Spleen (tissue), 11 donors: ENCODE results near the gene TUBB4A. TPM values are rescaled to one million over a fixed set of nuclear protein-coding genes. Genes with fewer than 3 reads are reported as not detected.

Experiments used
- DNase-seq: peaks from one replicate; pipeline ENCODE4 v3.0.0-alpha.2; 2020
- H3K27ac ChIP-seq, 8 donors: fragments of 200-600 bp; sonication (generic) in 7 of 8; 1 replicate in 4 of 8; 2 replicates in 4 of 8; pipeline versions ENCODE4 v1.5.0 to v1.8.0; 2016 to 2021; ENCODE audit warnings: inconsistent platforms in 4 of 8, mild to moderate bottlenecking in 4 of 8, moderate library complexity in 1 of 8
- H3K27me3 ChIP-seq, 7 donors: fragments of 200-600 bp; sonication (generic) in 6 of 7; replicated peaks in 1 of 7; 1 replicate in 4 of 7; 2 replicates in 3 of 7; pipeline versions ENCODE4 v1.5.0 to v1.8.0; 2016 to 2021; ENCODE audit warnings: inconsistent platforms in 3 of 7, mild to moderate bottlenecking in 1 of 7
- H3K36me3 ChIP-seq, 6 donors: fragments of 200-600 bp; sonication (generic) in 5 of 6; 1 replicate in 4 of 6; 2 replicates in 2 of 6; pipeline versions ENCODE4 v1.5.0 to v1.8.0; 2016 to 2021; ENCODE audit warnings: inconsistent platforms in 2 of 6
- H3K4me1 ChIP-seq, 6 donors: fragments of 200-600 bp; sonication (generic) in 5 of 6; 1 replicate in 3 of 6; 2 replicates in 3 of 6; pipeline versions ENCODE4 v1.5.0 to v1.8.0; 2016 to 2021; ENCODE audit warnings: inconsistent platforms in 3 of 6
- H3K4me3 ChIP-seq, 8 donors: fragments of 200-600 bp; sonication (generic) in 7 of 8; 1 replicate in 4 of 8; 2 replicates in 4 of 8; pipeline versions ENCODE4 v1.5.0 to v1.8.0; 2016 to 2021; ENCODE audit warnings: inconsistent platforms in 4 of 8, mild to moderate bottlenecking in 4 of 8, moderate library complexity in 2 of 8
- H3K9me3 ChIP-seq, 8 donors: fragments of 200-600 bp; sonication (generic) in 7 of 8; 1 replicate in 4 of 8; 2 replicates in 4 of 8; pipeline versions ENCODE4 v1.5.0 to v1.8.0; 2016 to 2021; ENCODE audit warnings: inconsistent platforms in 4 of 8
- CTCF ChIP-seq, 11 experiments: fragments of 200-600 bp in 7 of 11; fragments of 450-650 bp in 4 of 11; sonication (generic) in 4 of 11; IDR thresholded peaks in 8 of 11; conservative IDR thresholded peaks in 3 of 11; 1 replicate in 7 of 11; 2 replicates in 4 of 11; pipeline versions ENCODE4 v1.4.0 to v1.8.0; 2016 to 2021; ENCODE audit warnings: antibody characterized with exemption in 11 of 11, inconsistent platforms in 4 of 11, mild to moderate bottlenecking in 1 of 11
- POLR2A ChIP-seq, 3 donors: fragments of 450-650 bp; IDR thresholded peaks; one replicate each; pipeline ENCODE4 v1.5.1; 2017; ENCODE audit warnings: antibody characterized with exemption in 3 of 3, mild to moderate bottlenecking in 1 of 3
- POLR2AphosphoS5 ChIP-seq, 3 donors: sonication (generic); formaldehyde crosslinking; IDR thresholded peaks; one replicate each; pipeline ENCODE4 v1.5.1; 2017; ENCODE audit warnings: antibody characterized with exemption in 3 of 3
- WGBS, 5 donors: extraction: QIAGEN DNeasy Blood & Tissue Kit in 3 of 5; methylation state at CpG; one replicate each; pipeline versions ENCODE4 v1.1.5 to v1.1.7; 2013 to 2018; 5-methylcytosine and 5-hydroxymethylcytosine counted together
- intact Hi-C: fragments of 100-400 bp; cut with DNase I; formaldehyde crosslinking; loops from one replicate; pipeline ENCODE4 v1.15.0; 2023; ENCODE audit warnings: low total_unique reads
- polyA plus RNA-seq, 3 donors: library from polyadenylated mRNA; stranded (reverse); fragments of 200-250 nt; gene quantifications; one replicate each; pipeline ENCODE4 v1.2.1, GENCODE V29; 2013
- total RNA-seq, 7 donors: library from RNA; depleted of rRNA in 3 of 7; stranded (reverse); fragments of >200 nt in 3 of 7; fragmentation: NEBNext Ultra II Directional in 4 of 7; extraction: Animal tissue kit (Norgen Biotek cat#: 25700) in 4 of 7; gene quantifications; one replicate each; pipeline versions ENCODE4 v1.1.0 to v1.2.1, GENCODE V29; 2016 to 2021
- donor health status: healthy with polysubstance abuse.
- donor health status: DM: no; HTN: no; CAD: no; lungs with moderate emphysema.
- donor health status: DM: no; HTN: no; CAD: no.
- donor health status: Bipolar disorder and iron deficiency.
- donor health status: healthy.
- donor health status: DM: no; HTN: no; CAD: no.
- donor health status: DM: yes; HTN: yes; CAD: no.

Gene TUBB4A
- total and polyA plus RNA-seq, 10 donors, result 1.7 to 23.8 (median 15.8) TPM

- 46 to 67% (median 52%) methylated on average over 15 of the region's 15 CpGs for WGBS, 5 donors
- Histone ChIP-seq H3K9me3 (peaks cover 0 to 12% (median 7%) of the 10 kb centered on the region in 8 donors), H3K27ac (peak overlapping the region in 7 of 8 donors; percentile 2 to 74 (median 58)), H3K4me1 (peaks cover 0 to 15% (median 8%) of the 10 kb centered on the region in 6 donors), H3K36me3 (peaks cover 0 to under 1% (median 0%) of the 10 kb centered on the region in 6 donors), H3K27me3 (no peaks in the 10 kb centered on the region), H3K4me3 (peak overlapping the region in 7 of 8 donors; percentile 12 to 54 (median 24))
- DNase-seq, result no peak
- intact Hi-C loops, result no loop called here
- no peak for TF ChIP-seq CTCF (IDR thresholded peaks at IDR 0.05 in 8 of 11, conservative IDR thresholded peaks at IDR 0.05 in 3 of 11)
- TF ChIP-seq POLR2A (IDR thresholded peaks at IDR 0.05), result no peak
- no peak for TF ChIP-seq POLR2AphosphoS5 (IDR thresholded peaks at IDR 0.05)
These were observed 12.6 kb downstream of the TUBB4A start for GRCh38 chr19:6489278-6490061.

GRCh38 chr19:6484831-6485230 is 17.3 kb downstream of the TUBB4A start:
- peaks cover 0 to 42% (median 21%) of the 10 kb centered on the region in 6 donors for H3K4me1 ChIP-seq
- TF ChIP-seq POLR2AphosphoS5 (IDR thresholded peaks at IDR 0.05), result no peak
- TF ChIP-seq CTCF (IDR thresholded peaks at IDR 0.05 in 8 of 11, conservative IDR thresholded peaks at IDR 0.05 in 3 of 11), result no peak
- no peak for TF ChIP-seq POLR2A (IDR thresholded peaks at IDR 0.05)
- no peak for DNase-seq
- no peaks in the 10 kb centered on the region for H3K27me3 ChIP-seq
- intact Hi-C loops, result no loop called here
- WGBS, 5 donors, result 89 to 95% (median 93%) methylated on average over 7 of the region's 7 CpGs
- H3K4me3 ChIP-seq, result no peak overlapping the region
- H3K9me3 ChIP-seq, result no peaks in the 10 kb centered on the region
- no peak overlapping the region for H3K27ac ChIP-seq
- H3K36me3 ChIP-seq, result peaks cover 0 to 2% (median 0%) of the 10 kb centered on the region in 6 donors

GRCh38 chr19:6484230-6484629 is 17.9 kb downstream of the TUBB4A start:
- TF ChIP-seq CTCF (IDR thresholded peaks at IDR 0.05 in 8 of 11, conservative IDR thresholded peaks at IDR 0.05 in 3 of 11), result no peak
- no peak for TF ChIP-seq POLR2AphosphoS5 (IDR thresholded peaks at IDR 0.05)
- TF ChIP-seq POLR2A (IDR thresholded peaks at IDR 0.05), result no peak
- Histone ChIP-seq H3K27me3 (no peaks in the 10 kb centered on the region), H3K36me3 (peaks cover 0 to 8% (median 0%) of the 10 kb centered on the region in 6 donors), H3K4me3 (no peak overlapping the region), H3K27ac (no peak overlapping the region), H3K4me1 (peaks cover 0 to 42% (median 20%) of the 10 kb centered on the region in 6 donors), H3K9me3 (no peaks in the 10 kb centered on the region)
- intact Hi-C loops, result no loop called here
- DNase-seq, result no peak
- 78 to 89% (median 87%) methylated on average over 8 of the region's 8 CpGs for WGBS, 5 donors

- peaks cover 0 to 47% (median 19%) of the 10 kb centered on the region in 6 donors for H3K4me1 ChIP-seq
- intact Hi-C loops, result no loop called here
- H3K9me3 ChIP-seq, result no peaks in the 10 kb centered on the region
- peaks cover 0 to 18% (median 3%) of the 10 kb centered on the region in 6 donors for H3K36me3 ChIP-seq
- no peaks in the 10 kb centered on the region for H3K27me3 ChIP-seq
- WGBS, 5 donors, result 57 to 89% (median 82%) methylated on average over 3 of the region's 3 CpGs
- no peak for DNase-seq
- H3K4me3 ChIP-seq, result no peak overlapping the region
- H3K27ac ChIP-seq, result no peak overlapping the region
- TF ChIP-seq POLR2A (IDR thresholded peaks at IDR 0.05), result no peak
These were observed 18.9 kb downstream of the TUBB4A start for GRCh38 chr19:6483235-6483634.
